GM18508 (cell line): Measurements from ENCODE around the gene ZNF75A.

Source experiments
- ATAC-seq: cut with Tn5 transposase; IDR thresholded peaks from one replicate; pipeline ENCODE4 v1.9.1; 2021; ENCODE audit warnings: moderate number of reproducible peaks; ENCODE audit not compliant: insufficient read depth, unreplicated experiment

ZNF75A gene

DNA sequence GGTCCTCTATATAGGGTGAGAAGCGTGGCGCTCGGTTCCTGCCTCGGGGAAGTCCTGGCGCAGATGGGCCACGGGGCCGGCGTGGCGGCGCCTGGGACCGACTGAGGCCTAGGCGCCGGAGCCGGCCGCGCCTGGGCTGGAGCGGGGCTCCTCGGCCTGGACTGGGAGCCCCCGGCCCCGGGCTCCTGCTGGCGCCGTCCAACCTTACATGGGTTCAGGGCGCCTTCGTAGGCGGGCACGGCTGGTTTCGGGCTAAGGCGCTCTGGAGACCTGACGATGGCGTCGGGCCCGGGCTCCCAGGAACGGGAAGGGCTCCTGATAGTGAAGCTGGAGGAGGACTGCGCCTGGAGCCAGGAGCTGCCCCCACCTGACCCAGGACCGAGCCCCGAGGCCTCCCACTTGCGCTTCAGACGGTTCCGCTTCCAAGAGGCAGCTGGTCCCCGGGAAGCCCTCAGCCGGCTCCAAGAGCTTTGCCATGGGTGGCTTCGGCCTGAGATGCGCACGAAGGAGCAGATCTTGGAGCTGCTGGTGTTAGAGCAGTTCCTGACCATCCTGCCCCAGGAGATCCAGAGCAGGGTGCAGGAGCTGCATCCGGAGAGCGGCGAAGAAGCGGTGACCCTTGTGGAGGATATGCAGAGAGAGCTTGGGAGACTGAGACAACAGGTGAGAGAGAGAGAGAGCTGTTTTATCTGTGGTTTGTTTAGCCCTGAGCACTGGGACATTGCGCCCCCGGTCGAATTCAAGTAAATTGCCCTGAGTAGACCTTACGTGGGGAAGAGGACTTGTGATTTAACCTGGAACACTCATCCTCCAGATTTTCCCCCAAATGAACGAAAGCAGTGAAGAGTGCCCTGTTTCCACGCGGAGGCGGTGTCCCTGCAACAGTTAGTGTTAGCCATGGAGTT, 21.5 kb upstream of the ZNF75A start:
- ATAC-seq = no peak

DNA sequence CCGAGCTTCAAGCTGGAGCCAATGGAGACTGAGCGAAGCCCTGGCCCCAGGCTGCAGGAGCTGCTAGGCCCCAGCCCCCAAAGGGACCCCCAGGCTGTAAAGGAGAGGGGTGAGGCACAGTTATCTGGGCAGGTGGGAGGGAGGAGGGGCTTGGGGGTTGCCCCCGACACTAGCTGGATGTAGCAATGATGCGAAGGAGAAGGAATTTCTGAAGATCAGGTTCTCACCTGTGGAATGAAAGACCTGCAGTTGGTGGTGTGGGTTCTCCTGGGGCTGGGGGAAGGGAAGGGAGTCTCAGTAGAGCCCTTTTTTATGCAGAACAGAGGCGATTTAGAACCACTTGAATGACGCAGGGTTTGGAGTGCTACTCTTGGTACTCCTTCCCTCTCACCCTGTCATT, 20.2 kb upstream of the ZNF75A start:
- ATAC-seq = no peak

GRCh38 chr16:3289998-3290673, 15.2 kb upstream of the ZNF75A start:
- no peak for ATAC-seq

- no peak for ATAC-seq
Measured at GRCh38 chr16:3292604-3293003, 12.7 kb upstream of the ZNF75A start.

GRCh38 chr16:3295209-3295608, 10.1 kb upstream of the ZNF75A start:
- ATAC-seq = no peak

DNA sequence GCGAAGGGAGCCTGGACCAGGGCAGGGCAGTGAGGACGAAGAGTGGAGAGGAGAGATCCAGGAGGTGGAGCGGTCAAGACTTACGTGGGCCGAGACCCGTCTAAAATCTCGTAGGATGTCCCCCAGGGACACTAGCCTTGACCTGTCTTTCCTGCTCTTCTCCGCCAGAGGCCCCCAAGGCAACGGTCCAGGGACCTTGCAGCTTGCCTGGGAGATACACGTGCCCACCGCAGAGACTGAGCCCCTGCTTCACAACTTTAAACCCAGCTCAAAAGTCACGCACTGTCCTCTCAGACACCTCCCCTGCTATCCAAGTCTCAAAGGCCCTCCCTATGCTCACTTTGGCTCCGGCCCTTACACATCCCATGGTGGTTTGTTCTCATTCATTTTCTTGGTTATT, 9.5 kb upstream of the ZNF75A start:
- no peak for ATAC-seq

GRCh38 chr16:3304370-3304769, 927 bp upstream of the ZNF75A start:
- no peak for ATAC-seq

- no peak for ATAC-seq
Measured at GRCh38 chr16:3306078-3306477, 781 bp downstream of the ZNF75A start.

GRCh38 chr16:3311496-3311895, 6.2 kb downstream of the ZNF75A start:
- ATAC-seq = no peak

- no peak for ATAC-seq
Measured at GRCh38 chr16:3317315-3317999, 12.2 kb downstream of the ZNF75A start.

DNA sequence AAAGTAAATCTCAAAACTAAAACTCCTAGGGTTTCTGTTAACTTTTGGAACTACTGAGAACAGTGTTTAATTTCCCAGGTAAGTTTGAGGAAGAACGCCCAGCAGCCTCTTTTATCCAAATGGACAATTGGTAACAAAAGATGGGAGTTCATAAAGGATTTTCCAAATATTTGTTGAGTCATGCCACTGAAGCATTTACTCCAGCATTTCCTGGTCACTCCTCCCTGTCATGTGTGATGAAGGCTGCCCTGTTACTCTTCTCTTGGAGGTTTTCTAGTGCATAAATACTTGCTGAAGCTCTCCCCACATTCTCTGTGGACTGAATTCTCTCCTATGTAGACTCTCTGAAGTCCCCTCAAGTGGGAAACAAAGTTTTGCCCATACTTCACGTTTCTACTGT, 16.5 kb downstream of the ZNF75A start:
- ATAC-seq = no peak

DNA sequence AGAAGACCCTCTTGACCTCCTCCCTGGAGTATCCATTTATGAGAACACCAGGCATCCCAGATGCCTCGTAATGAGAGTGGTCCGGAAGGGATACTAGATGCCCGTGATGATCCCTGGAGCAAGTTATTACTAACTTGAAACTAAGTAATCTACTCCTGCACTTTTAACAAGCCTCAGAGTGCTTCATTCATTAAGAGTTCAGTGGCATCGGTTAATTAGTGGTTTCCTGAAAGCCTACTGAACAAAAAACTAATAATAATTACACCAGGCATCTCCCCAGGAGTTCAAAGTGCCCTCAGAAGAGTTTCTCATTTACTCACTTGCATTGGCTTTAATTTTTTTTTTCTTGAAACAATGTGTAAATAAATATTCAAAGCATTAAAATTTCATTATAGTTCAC, 22.2 kb downstream of the ZNF75A start:
- ATAC-seq = no peak

DNA sequence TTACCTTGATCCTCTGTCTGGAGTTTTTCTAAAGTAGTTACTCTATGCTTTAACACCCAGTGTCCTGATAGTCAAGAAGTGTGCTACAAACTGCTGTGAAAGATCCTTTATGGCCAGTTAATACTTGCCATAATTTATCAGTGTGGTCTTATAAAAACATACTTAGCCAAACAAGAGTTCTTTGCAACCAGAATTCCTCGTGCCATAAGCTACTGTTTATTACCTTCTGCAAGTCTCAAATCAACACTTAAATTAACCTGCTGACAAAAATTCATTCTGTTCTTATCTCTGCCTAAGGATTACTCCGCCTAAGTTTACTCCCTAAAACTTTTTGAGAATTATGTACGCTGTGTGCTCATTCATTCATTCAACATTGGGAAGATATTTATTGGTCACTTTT, 22.8 kb downstream of the ZNF75A start:
- ATAC-seq = no peak

- no peak for ATAC-seq
Measured at GRCh38 chr16:3328643-3329042, 23.3 kb downstream of the ZNF75A start.

DNA sequence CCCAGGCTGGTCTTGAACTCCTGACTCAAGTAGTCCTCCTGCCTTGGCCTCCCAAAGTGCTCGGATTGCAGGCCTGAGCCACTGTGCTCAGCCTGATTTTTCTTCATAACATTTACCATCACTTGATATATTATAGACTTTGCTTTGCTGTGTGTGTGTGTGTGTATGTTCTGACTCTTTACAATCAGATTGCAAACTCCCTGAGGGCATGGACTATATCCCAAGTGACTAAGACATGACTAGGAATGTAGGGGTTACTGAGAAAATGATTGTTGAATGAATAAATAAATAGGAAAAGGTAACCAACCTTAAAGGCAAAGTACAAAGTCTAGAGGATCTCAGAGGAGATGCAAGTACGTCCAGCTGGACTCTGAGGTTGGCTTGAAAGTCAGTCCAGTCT, 40.7 kb downstream of the ZNF75A start:
- no peak for ATAC-seq

DNA sequence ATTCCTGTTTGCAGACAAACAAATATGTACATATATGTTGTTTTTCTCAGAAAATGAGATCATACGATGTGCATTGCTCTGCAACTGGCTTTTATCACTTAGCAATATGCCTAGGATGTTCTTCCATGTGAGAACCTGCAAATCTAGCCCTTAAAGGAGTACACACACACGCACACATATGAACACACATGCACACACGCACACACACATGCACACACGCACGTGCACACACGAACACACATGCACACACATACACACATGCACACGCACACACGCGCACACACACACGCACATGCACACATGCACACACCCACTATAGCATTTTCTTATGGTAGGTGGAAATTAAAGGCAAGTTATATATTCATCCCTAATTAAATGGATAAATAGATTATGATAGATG, 42.3 kb downstream of the ZNF75A start:
- no peak for ATAC-seq

- no peak for ATAC-seq
Measured at GRCh38 chr16:3348547-3349167, 43.4 kb downstream of the ZNF75A start.

GRCh38 chr16:3349175-3349574, 43.9 kb downstream of the ZNF75A start:
- ATAC-seq = no peak

DNA sequence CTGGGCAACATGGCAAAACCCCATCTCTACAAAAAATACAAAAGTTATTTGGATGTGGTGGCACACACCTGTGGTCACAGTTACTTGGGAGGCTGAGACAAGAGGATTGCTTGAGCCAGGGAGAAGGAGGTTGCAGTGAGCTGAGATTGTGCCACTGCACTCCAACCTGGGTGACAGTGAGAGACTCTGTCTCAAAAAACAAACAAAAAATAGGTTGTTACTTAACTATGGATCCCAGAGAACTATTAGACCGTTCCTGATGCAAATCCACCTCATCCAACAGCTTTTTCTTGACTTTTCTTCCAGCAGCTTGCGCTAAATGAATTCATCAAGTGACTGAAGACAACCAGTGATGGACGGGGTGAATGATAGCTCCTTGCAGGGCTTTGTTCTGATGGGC, 50.3 kb downstream of the ZNF75A start, which contains the start of gene OR2C1:
Gene OR2C1, plus strand, starts transcription at position 301 of the 400 bp plus-strand sequence. Its CDS starts 52 bp downstream, at position 353.
- no peak for ATAC-seq

- ATAC-seq = no peak
Measured at GRCh38 chr16:3356118-3356517, 50.8 kb downstream of the ZNF75A start.

DNA sequence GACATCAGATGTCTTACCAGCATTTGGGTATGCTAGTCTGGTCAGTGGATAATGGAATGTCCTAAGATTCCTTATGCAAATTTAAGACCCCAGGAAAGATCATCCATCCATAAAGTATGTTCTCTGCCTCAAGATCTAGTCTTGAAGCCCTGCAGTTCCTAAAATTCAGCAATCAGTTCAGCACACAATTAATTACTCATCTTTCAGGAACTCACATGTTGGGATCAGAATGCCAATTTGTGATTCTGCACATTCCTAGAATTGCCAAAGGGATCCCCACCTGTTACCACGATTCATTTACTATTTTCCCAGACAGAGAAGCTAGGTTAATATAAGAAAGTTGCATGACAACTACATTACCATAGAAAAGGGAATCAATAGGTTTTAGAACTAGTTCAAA, 53.6 kb downstream of the ZNF75A start:
- no peak for ATAC-seq
